Gastroesophageal sphincter (tissue), 4 donors: ENCODE measurements around the gene SASH1. TPM values are rescaled to one million over a fixed set of nuclear protein-coding genes. Genes with fewer than 3 reads are reported as not detected.

Experiments
- ATAC-seq: fragments of 150-250 bp; one replicate; pipeline ENCODE4 v1.9.1; 2016; ENCODE audit warnings: mild to moderate bottlenecking, moderate library complexity
- H3K27ac ChIP-seq, 4 donors: fragments of 200-600 bp; sonication (generic) in 3 of 4; 1 replicate in 3 of 4; 2 replicates in 1 of 4; pipeline ENCODE4 v1.5.1; 2016 to 2019
- H3K27me3 ChIP-seq: fragments of 200-600 bp; sonication (generic); one replicate; pipeline ENCODE4 v1.5.1; 2019
- H3K36me3 ChIP-seq, 2 donors: fragments of 200-600 bp; sonication (generic); one replicate each; pipeline ENCODE4 v1.5.1; 2019; ENCODE audit warnings: control low read depth in 1 of 2
- H3K4me1 ChIP-seq, 3 donors: fragments of 200-600 bp; sonication (generic); 1 replicate in 2 of 3; 2 replicates in 1 of 3; pipeline ENCODE4 v1.5.1; 2016 to 2019; ENCODE audit warnings: control low read depth in 2 of 3
- H3K4me3 ChIP-seq, 2 donors: fragments of 200-600 bp; sonication (generic); one replicate each; pipeline ENCODE4 v1.5.1; 2019; ENCODE audit warnings: mild to moderate bottlenecking in 1 of 2, moderate library complexity in 1 of 2
- H3K9me3 ChIP-seq, 3 donors: fragments of 200-600 bp; sonication (generic); one replicate each; pipeline ENCODE4 v1.5.1; 2017 to 2019; ENCODE audit warnings: control low read depth in 2 of 3
- EP300 ChIP-seq: sonication (generic); formaldehyde crosslinking; IDR thresholded peaks from one replicate; pipeline ENCODE4 v1.6.1; 2017; ENCODE audit warnings: antibody characterized with exemption, mild to moderate bottlenecking
- POLR2A ChIP-seq, 2 donors: fragments of 450-650 bp; IDR thresholded peaks; one replicate each; pipeline ENCODE4 v1.6.1; 2017; ENCODE audit warnings: antibody characterized with exemption in 2 of 2, mild to moderate bottlenecking in 2 of 2, moderate library complexity in 1 of 2
- POLR2AphosphoS5 ChIP-seq: sonication (generic); formaldehyde crosslinking; IDR thresholded peaks from one replicate; pipeline ENCODE4 v1.6.1; 2017; ENCODE audit warnings: antibody characterized with exemption
- WGBS, 2 donors: methylation state at CpG; one replicate each; pipeline ENCODE4 v1.1.5; 2018; ENCODE audit warnings: low coverage in 1 of 2; 5-methylcytosine and 5-hydroxymethylcytosine counted together
- total RNA-seq, 4 donors: library from RNA; depleted of rRNA; stranded (reverse); fragments of >200 nt; gene quantifications; one replicate each; pipeline ENCODE4 v1.1.0, GENCODE V29; 2016
- TF ChIP-seq, protein P1 (sequence below), 4 experiments: fragments of 200-600 bp in 2 of 4; fragments of 450-650 bp in 2 of 4; sonication (generic) in 1 of 4; IDR thresholded peaks; one replicate each; pipeline ENCODE4 v1.5.1; 2017 to 2019; ENCODE audit warnings: antibody characterized with exemption in 4 of 4, mild to moderate bottlenecking in 2 of 4, moderate library complexity in 2 of 4

SASH1 gene
- total RNA-seq, 4 donors from 2014 or later = 48.9 to 78.9 (median 64.6) TPM

DNA sequence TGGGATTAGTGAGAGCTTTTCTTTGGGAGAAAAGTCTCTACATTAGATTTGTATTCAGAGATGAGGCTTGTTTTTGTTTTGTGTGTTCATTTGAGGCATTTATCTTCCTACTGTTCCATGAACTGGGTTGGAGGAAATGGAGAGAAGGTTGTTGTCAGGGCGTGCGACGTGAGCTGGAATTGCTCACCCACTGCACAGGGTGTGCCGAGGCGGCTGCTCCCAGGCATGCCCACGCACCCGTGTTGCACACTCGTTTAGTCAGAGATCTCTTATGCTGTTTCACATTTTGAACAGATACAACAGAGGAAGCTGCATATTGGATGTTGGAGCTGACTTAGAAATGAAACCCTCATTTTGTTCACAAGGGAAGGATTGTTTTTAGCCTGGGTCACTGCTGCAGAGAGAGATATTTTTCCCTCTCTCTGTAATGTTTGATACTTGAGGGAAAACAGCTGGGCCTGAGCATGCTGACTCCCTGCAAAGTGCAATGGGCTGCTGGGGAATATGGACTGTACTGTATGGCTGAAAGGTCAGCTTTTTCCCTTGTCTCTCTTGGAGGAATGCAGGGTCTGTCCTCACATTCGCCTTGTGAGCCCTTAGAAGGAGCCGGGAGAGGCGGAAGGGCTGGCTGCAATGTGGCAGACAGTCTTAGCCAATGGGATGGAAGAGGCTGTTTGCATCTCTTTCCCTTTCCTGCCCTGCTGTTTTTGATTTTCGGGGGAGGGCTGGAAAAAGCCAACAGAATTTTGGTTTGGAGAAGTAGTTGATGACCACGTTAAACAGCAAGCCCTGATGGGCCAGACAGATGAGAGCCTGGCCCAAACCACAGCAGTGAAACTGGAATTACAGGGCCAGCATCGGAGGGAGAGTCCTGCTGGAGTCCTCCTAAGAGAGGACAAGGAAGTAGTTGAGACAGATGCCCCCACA, 170.8 kb downstream of the SASH1 start:
- H3K27me3 ChIP-seq = no peaks in the 10 kb centered on the region
- peaks cover 0 to 19% of the 10 kb centered on the region in 2 donors for H3K36me3 ChIP-seq
- WGBS, 2 donors = 6 to 35% methylated on average over 2 to 3 of the region's 14 CpGs
- peaks cover 0 to 76% (median 4%) of the 10 kb centered on the region in 3 donors for H3K4me1 ChIP-seq
- H3K27ac ChIP-seq = peak overlapping the region; percentile 69 to 90 (median 84)
- H3K4me3 ChIP-seq = peak overlapping the region in 1 of 2 donors; percentile 32
- no peak for TF ChIP-seq POLR2AphosphoS5
- TF ChIP-seq, protein P1, sequence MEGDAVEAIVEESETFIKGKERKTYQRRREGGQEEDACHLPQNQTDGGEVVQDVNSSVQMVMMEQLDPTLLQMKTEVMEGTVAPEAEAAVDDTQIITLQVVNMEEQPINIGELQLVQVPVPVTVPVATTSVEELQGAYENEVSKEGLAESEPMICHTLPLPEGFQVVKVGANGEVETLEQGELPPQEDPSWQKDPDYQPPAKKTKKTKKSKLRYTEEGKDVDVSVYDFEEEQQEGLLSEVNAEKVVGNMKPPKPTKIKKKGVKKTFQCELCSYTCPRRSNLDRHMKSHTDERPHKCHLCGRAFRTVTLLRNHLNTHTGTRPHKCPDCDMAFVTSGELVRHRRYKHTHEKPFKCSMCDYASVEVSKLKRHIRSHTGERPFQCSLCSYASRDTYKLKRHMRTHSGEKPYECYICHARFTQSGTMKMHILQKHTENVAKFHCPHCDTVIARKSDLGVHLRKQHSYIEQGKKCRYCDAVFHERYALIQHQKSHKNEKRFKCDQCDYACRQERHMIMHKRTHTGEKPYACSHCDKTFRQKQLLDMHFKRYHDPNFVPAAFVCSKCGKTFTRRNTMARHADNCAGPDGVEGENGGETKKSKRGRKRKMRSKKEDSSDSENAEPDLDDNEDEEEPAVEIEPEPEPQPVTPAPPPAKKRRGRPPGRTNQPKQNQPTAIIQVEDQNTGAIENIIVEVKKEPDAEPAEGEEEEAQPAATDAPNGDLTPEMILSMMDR (IDR thresholded peaks at IDR 0.05) = no peak
- peak in 1 of 2 donors; percentile 30 for TF ChIP-seq POLR2A (IDR thresholded peaks at IDR 0.05)
- no peak for TF ChIP-seq EP300
- peak; percentile 61 for ATAC-seq
- H3K9me3 ChIP-seq = no peaks in the 10 kb centered on the region

DNA sequence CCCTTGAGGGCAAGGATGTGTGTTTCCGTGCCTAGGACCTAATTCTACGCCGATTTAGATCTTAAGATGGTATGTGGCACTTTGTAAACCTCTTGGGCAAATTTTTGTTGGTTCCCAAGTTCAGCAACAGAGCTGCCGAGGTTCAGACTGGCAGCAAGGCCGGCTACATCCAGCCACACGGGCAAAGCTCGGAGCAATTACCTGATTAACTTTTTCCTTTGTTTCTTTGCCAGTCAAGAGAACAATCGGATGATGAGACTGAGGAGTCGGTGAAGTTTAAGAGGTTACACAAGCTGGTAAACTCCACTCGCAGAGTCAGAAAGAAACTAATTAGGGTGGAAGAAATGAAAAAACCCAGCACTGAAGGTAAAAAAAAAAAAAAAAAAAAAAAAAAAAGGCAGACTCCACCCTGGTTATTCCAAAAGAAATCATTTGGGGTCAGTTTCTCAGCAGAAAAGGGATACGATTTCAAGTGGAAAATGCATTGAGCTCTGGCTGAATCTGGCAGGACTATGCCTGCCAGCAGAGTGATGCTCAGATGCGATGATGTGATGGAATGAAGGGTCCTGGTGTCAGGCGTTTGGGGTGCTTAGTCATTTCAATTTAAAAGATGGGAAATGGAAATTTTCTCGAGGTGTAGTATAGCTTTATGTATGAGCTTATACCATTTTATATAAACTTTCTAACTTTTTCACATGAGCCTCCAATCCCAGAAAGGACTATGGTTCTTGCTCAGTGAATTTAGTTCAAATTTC, 171.6 kb downstream of the SASH1 start:
- peak overlapping the region; percentile 69 to 90 (median 84) for H3K27ac ChIP-seq
- peak overlapping the region in 1 of 2 donors; percentile 32 for H3K4me3 ChIP-seq
- no peak for ATAC-seq
- peaks cover 0 to 78% (median 4%) of the 10 kb centered on the region in 3 donors for H3K4me1 ChIP-seq
- no peaks in the 10 kb centered on the region for H3K9me3 ChIP-seq
- H3K36me3 ChIP-seq = peaks cover 0 to 26% of the 10 kb centered on the region in 2 donors
- no peaks in the 10 kb centered on the region for H3K27me3 ChIP-seq
- 43 to 53% methylated on average over 6 to 8 of the region's 14 CpGs for WGBS, 2 donors
- TF ChIP-seq POLR2AphosphoS5 (no peak), POLR2A (IDR thresholded peaks at IDR 0.05) (no peak), EP300 (no peak)
- TF ChIP-seq, protein P1 (IDR thresholded peaks at IDR 0.05) = no peak

DNA sequence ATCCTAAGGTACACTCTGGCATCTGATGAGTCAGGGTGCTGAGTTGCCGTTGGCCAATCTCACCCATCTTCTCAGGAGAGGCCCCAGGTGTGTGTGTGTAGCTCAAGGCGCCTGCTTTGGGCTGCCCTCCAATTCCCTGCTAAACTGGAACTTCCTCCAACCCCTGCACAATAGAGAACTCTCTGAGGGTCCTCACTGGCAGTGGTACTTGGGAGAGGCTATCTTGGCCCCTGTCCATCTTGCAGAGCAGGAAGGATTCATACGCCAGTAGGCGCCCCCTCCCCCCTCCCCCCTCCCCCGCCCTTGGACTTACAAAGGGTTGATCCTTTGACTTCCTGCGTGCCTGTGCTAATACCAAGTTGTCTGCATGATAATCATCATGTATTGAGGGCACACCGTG, 173.6 kb downstream of the SASH1 start:
- Histone ChIP-seq H3K4me1 (peaks cover 0 to 87% (median 14%) of the 10 kb centered on the region in 3 donors), H3K36me3 (peaks cover 0 to 41% of the 10 kb centered on the region in 2 donors), H3K9me3 (no peaks in the 10 kb centered on the region), H3K27ac (peak overlapping the region in 2 of 4 donors; percentile 67 to 82), H3K27me3 (no peaks in the 10 kb centered on the region), H3K4me3 (no peak overlapping the region)
- 60% methylated on average over 6 of the region's 7 CpGs; no CpG with 5 or more reads in 1 of the 2 donors for WGBS, 2 donors
- TF ChIP-seq, protein P1 (IDR thresholded peaks at IDR 0.05) = no peak
- no peak for TF ChIP-seq POLR2AphosphoS5
- TF ChIP-seq EP300 = no peak
- TF ChIP-seq POLR2A (IDR thresholded peaks at IDR 0.05) = no peak
- no peak for ATAC-seq

DNA sequence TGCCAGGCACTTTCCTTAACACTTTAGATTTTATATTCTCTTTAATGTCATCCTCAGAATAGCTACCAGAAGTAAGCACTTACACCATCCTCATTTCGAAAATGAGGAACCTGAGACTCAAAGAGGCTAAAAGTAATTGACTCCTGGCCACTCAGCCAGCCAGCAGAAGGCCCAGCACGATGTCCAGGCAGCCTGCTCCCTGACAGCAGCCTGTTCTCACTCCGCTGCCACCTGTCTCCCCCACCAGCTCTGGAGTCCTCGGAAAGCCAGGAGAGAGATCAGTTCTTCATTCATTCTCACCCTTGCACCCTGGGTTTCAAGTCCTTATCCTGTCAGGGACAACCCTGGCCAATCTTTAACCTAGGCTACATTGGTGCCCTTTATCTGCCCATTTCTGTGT, 174.0 kb downstream of the SASH1 start:
- Histone ChIP-seq H3K27ac (peak overlapping the region in 3 of 4 donors; percentile 54 to 82 (median 67)), H3K4me1 (peaks cover 0 to 91% (median 14%) of the 10 kb centered on the region in 3 donors), H3K36me3 (peaks cover 0 to 41% of the 10 kb centered on the region in 2 donors), H3K4me3 (no peak overlapping the region), H3K9me3 (no peaks in the 10 kb centered on the region), H3K27me3 (no peaks in the 10 kb centered on the region)
- WGBS, 2 donors = 69 to 100% methylated on average over 2 to 4 of the region's 4 CpGs
- TF ChIP-seq POLR2AphosphoS5 (no peak), EP300 (no peak), POLR2A (IDR thresholded peaks at IDR 0.05) (no peak)
- TF ChIP-seq, protein P1 (IDR thresholded peaks at IDR 0.05) = no peak
- ATAC-seq = no peak
